Adipocyte (in vitro differentiated cells): ENCODE measurements around the gene IWS1.
"Not testable (repeated sequence)": the region's sequence is repeated elsewhere in the genome, so short reads cannot be mapped to it uniquely, and the experiment has no call there.

ENCODE experiments used
- DNase-seq: peaks from one replicate; pipeline ENCODE4 v3.0.0-alpha.2; 2015; ENCODE audit warnings: low read depth
- H3K27me3 ChIP-seq: replicated peaks from 2 replicates; pipeline ENCODE4 v1.7.0; 2013; ENCODE audit warnings: mild to moderate bottlenecking, low read length, moderate library complexity; ENCODE audit not compliant: control insufficient read depth, insufficient read depth
- H3K36me3 ChIP-seq: 2 replicates; pipeline ENCODE4 v1.7.0; 2013; ENCODE audit warnings: low read length, mild to moderate bottlenecking, moderate library complexity; ENCODE audit not compliant: control insufficient read depth, insufficient read depth, severe bottlenecking
- H3K4me1 ChIP-seq: 2 replicates; pipeline ENCODE4 v1.7.0; 2013; ENCODE audit warnings: mild to moderate bottlenecking, low read length, moderate library complexity; ENCODE audit not compliant: control insufficient read depth, insufficient read depth
- H3K4me3 ChIP-seq: 2 replicates; pipeline ENCODE4 v1.7.0; 2013; ENCODE audit warnings: mild to moderate bottlenecking, low read length, moderate library complexity
- H3K9ac ChIP-seq: 2 replicates; pipeline ENCODE4 v1.7.0; 2013; ENCODE audit warnings: mild to moderate bottlenecking, low read length, moderate library complexity
- H3K9me3 ChIP-seq: 2 replicates; pipeline ENCODE4 v1.7.0; 2013; ENCODE audit warnings: mild to moderate bottlenecking, low read length, moderate library complexity; ENCODE audit not compliant: control insufficient read depth

The IWS1 gene

DNA sequence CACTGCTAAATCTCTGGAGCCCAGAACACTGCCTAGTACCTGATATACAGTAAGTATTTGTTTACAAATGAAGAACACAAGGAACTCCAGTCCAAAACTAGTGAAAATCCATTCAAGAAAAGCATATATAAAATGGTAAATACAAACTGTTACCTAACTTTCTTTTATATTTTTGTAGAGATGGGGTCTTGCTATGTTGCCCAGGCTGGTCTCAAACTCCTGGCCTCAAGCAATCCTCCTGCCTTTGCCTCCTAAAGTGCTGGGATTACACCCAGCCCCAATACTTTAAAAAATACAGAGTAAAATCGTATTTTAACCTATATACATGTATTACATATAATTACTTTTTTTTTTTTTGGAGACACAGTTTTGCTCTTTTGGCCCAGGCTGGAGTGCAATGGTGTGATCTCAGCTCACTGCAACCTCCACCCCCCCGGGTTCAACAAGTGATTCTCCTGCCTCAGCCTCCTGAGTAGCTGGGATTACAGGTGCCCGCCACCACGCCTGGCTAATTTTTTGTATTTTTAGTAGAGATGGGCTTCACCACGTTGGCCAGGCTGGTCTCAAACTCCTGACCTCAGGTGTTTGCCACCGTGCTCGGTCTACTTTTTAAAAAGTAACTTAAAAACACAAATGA lies 2.0 kb downstream of the IWS1 start:
- not testable (repeated sequence) for H3K9ac ChIP-seq, H3K9me3 ChIP-seq, H3K27me3 ChIP-seq, DNase-seq
- Histone ChIP-seq H3K4me1 (peaks cover 17% of the 10 kb centered on the region), H3K4me3 (peak overlapping the region; percentile 25), H3K36me3 (peaks cover 34% of the 10 kb centered on the region)

DNA sequence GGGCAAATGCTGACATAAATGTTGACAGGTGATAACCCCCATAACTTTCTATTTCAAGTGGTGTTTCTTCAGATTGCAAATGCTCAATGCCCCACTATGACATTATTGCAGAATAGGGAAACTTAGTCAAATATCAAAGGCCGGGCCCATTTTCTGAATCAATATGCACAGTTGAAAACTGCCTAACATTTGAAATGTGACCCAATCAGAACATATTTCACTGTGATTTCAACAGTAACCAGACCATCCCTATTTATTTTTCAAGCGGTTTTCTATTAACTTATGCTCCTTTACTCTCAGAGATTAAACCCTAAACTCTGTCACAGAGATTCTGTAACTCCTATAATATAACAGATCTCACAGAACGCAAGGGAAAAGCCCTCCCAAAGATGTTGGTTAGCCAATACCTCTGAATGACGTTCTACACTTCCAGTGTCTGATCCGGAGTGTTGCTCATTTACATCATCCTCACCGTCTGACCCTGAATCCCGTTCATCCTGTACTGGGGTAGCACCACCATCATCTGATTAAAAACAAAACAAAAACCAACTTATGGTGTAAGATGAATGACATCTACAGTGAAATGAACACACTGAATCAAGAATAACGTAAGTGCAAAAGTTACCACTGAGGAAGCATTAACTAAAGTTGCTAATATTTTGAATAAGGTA lies 2.9 kb downstream of the IWS1 start:
- no peaks in the 10 kb centered on the region for H3K9me3 ChIP-seq
- no peak overlapping the region for H3K9ac ChIP-seq
- no peak for DNase-seq
- peaks cover 17% of the 10 kb centered on the region for H3K4me1 ChIP-seq
- no peaks in the 10 kb centered on the region for H3K27me3 ChIP-seq
- no peak overlapping the region for H3K4me3 ChIP-seq
- H3K36me3 ChIP-seq = peaks cover 41% of the 10 kb centered on the region

DNA sequence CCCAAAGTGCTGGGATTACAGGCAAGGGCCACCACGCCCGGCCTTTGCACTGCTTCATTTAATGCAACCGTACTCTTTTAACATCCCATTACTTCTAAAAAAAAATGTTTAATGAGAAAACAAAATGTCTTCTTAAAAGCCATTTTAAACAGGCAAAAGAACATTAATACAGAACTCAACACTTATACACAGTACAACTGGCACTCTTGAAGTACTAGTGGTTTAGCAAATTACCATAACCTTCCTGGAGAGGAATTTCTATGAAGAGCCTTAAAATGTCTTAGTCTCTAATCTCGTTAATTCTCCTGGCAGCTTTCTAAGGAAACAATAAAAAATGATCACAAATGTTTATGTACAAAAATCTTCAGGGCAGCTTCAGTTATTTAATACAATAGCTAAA lies 5.9 kb downstream of the IWS1 start:
- Histone ChIP-seq H3K9ac (no peak overlapping the region), H3K4me1 (peaks cover 24% of the 10 kb centered on the region), H3K9me3 (no peaks in the 10 kb centered on the region), H3K27me3 (no peaks in the 10 kb centered on the region), H3K36me3 (peaks cover 50% of the 10 kb centered on the region), H3K4me3 (no peak overlapping the region)
- DNase-seq = no peak

- Histone ChIP-seq H3K4me1 (peaks cover 23% of the 10 kb centered on the region), H3K9me3 (no peaks in the 10 kb centered on the region), H3K4me3 (no peak overlapping the region), H3K9ac (no peak overlapping the region), H3K27me3 (no peaks in the 10 kb centered on the region), H3K36me3 (peaks cover 50% of the 10 kb centered on the region)
- DNase-seq = no peak
Measured at GRCh38 chr2:127517465-127517864, 8.8 kb downstream of the IWS1 start.

DNA sequence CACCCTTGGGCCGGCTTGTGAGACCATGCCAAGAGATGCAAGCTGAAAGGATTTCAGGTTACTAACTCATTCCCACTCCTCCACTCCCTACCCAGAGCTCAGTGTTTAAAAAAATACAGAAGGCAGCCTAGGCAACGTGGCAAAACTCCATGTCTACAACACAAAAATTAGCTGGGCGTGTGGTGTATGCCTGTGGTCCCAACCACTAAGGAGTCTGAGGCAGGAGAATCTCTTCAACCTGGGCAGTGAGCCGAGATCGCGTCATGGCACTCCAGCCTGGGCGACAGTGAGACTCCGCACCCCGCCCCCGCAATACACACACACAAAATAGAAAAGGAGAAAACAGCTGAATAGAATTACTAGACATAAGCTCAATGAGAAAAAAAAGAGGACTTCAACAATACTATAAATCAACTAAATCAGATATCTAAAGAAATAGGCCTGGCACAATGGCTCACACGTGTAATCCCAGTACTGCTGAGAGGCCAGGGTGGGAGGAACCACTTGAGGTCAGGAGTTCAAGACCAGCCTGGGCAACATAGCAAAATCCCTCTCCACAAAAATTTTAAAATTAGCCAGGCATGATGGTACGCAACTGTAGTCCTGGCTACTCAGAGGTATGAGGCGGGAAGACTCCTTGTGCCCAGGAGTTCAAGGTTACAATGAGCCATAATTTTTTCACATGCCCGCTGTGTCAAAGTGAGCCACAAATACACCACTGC lies 10.1 kb downstream of the IWS1 start:
- Histone ChIP-seq H3K4me1 (peaks cover 23% of the 10 kb centered on the region), H3K9ac (peak overlapping the region; percentile 54), H3K36me3 (peaks cover 37% of the 10 kb centered on the region), H3K27me3 (no peaks in the 10 kb centered on the region), H3K4me3 (peak overlapping the region; percentile 19), H3K9me3 (no peaks in the 10 kb centered on the region)
- DNase-seq = no peak

- Histone ChIP-seq H3K4me3 (peak overlapping the region; percentile 19), H3K27me3 (no peaks in the 10 kb centered on the region), H3K4me1 (peaks cover 25% of the 10 kb centered on the region), H3K9me3 (no peaks in the 10 kb centered on the region), H3K36me3 (peaks cover 39% of the 10 kb centered on the region), H3K9ac (peak overlapping the region; percentile 54)
- no peak for DNase-seq
Measured at GRCh38 chr2:127515383-127515915, 10.8 kb downstream of the IWS1 start.

DNA sequence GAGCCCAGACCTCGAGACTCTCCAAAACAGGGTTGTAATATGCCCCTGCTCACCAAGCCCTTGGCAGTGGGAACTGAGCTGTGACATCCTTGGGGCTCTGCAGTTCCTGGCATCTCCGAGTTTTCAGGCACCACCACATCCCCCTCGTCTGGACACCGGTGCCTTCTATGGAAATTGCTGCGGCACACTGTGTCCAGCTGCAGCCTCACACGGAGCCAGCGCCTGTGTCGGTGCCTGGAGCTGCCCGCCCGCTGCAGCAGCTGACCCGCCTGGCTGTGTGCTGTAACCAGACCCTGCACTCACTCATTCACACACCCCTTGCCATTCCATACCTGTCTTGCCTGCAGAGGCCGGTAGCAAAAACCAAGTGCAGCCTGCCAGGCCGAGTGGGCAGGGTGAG lies 11.8 kb downstream of the IWS1 start:
- no peaks in the 10 kb centered on the region for H3K9me3 ChIP-seq
- peaks cover 33% of the 10 kb centered on the region for H3K36me3 ChIP-seq
- no peak for DNase-seq
- H3K4me3 ChIP-seq = no peak overlapping the region
- no peak overlapping the region for H3K9ac ChIP-seq
- peaks cover 34% of the 10 kb centered on the region for H3K4me1 ChIP-seq
- no peaks in the 10 kb centered on the region for H3K27me3 ChIP-seq

DNA sequence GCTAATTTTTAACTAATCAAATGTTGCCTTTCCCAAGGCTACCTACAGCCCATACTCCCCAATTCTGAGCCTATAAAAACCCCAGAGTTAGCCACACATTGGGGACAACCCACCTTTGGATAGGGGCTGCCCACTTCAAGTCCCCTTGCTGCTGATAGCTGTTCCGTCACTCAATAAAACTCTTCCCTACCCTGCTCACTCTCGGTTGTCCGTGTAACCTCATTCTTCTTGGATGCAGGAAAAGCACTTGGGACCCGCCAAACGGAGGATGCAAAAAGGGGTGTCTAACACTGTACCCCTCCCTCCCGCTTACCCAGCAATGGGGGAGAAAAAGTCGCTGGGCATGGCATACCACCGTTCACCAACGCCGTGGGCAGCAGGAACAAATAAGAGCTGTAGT lies 12.2 kb downstream of the IWS1 start:
- H3K4me1 ChIP-seq = peaks cover 38% of the 10 kb centered on the region
- H3K27me3 ChIP-seq = no peaks in the 10 kb centered on the region
- H3K36me3 ChIP-seq = peaks cover 30% of the 10 kb centered on the region
- H3K9me3 ChIP-seq = no peaks in the 10 kb centered on the region
- H3K9ac ChIP-seq = no peak overlapping the region
- no peak overlapping the region for H3K4me3 ChIP-seq
- no peak for DNase-seq

DNA sequence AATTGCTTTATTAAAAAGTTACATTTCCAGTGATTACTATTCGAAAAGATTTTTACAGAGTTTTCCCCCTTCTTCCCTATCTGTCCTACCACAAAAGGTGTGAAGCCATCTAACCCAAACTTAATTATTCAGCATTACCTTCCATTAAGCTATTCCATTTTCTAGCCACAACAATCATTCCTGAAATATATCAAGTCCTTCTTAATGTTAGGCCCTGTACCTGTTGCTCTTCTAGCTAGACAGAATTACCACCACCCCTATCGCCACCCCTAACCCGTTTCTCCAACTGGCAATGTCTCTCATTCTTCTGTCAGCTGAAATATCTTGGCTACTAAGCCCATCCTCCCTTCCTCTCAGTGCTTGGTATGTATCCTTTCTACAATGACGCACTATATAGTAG lies 13.9 kb downstream of the IWS1 start:
- peaks cover 53% of the 10 kb centered on the region for H3K4me1 ChIP-seq
- peaks cover 19% of the 10 kb centered on the region for H3K36me3 ChIP-seq
- DNase-seq = no peak
- no peaks in the 10 kb centered on the region for H3K9me3 ChIP-seq
- no peaks in the 10 kb centered on the region for H3K27me3 ChIP-seq
- H3K9ac ChIP-seq = no peak overlapping the region
- H3K4me3 ChIP-seq = no peak overlapping the region

GRCh38 chr2:127511917-127512316 lies 14.4 kb downstream of the IWS1 start:
- Histone ChIP-seq H3K4me3 (no peak overlapping the region), H3K9ac (no peak overlapping the region), H3K4me1 (peaks cover 57% of the 10 kb centered on the region), H3K9me3 (no peaks in the 10 kb centered on the region), H3K27me3 (no peaks in the 10 kb centered on the region), H3K36me3 (peaks cover 16% of the 10 kb centered on the region)
- no peak for DNase-seq

DNA sequence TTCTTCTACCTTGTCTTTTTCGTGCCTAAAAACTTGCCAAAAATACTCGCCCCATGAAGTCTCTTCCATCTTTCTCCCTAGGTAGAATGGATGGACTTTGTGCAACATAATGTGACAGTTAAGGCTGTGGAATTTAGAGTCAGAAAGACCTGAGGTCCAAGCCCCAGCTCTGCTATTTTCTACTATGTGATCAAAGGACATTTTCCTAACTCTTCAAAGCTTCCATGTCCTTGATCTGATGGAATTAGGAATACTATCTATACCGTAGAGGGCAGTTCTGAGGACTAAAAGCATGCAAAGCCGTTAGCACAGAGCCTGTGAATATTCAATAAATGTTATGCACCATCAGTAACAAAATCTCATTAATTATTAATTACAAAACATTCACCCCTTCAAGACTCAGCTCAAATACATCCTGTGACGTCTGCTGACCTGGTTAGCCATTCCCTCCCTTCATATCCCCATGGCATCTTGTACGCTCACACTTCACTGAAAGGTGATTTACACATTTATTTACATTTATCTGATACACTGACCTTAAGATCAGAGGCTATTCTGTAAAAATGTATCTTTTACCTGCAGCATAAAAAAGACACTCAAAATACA lies 15.1 kb downstream of the IWS1 start:
- H3K4me3 ChIP-seq = no peak overlapping the region
- no peaks in the 10 kb centered on the region for H3K27me3 ChIP-seq
- H3K4me1 ChIP-seq = peaks cover 56% of the 10 kb centered on the region
- no peaks in the 10 kb centered on the region for H3K9me3 ChIP-seq
- H3K9ac ChIP-seq = no peak overlapping the region
- no peak for DNase-seq
- peaks cover 16% of the 10 kb centered on the region for H3K36me3 ChIP-seq
